Common myeloid progenitor, CD34-positive (primary cell): ENCODE results near the gene FBXL15.

Source experiments
- CTCF ChIA-PET: fragments of 350-600 bp; sonication (Branson Sonifier 250); formaldehyde crosslinking; loops from one replicate; lab custom pipeline; 2021; ENCODE audit warnings: antibody characterized with exemption; lab: Charles Lee
- POLR2A ChIA-PET: fragments of 350-600 bp; sonication (Branson Sonifier 250); formaldehyde crosslinking; loops from one replicate; lab custom pipeline; 2021; ENCODE audit warnings: antibody characterized with exemption; lab: Charles Lee
- DNase-seq, 3 donors: peaks; one replicate each; pipeline versions ENCODE4 v3.0.0 to v3.0.0-alpha.2; 2013
- H3K27ac ChIP-seq, 2 experiments: 1 replicate in 1 of 2; 2 replicates in 1 of 2; pipeline ENCODE4 v1.7.0; 2013; ENCODE audit warnings: inconsistent platforms in 2 of 2, low read length in 2 of 2, mild to moderate bottlenecking in 2 of 2, low read depth in 1 of 2, moderate library complexity in 1 of 2; ENCODE audit not compliant: severe bottlenecking in 2 of 2, insufficient read depth in 1 of 2, poor library complexity in 1 of 2
- H3K27me3 ChIP-seq, 5 experiments: replicated peaks in 2 of 5; 1 replicate in 3 of 5; 2 replicates in 2 of 5; pipeline versions ENCODE4 v1.6.1 to v1.7.0; 2013; ENCODE audit warnings: low read length in 4 of 5, mild to moderate bottlenecking in 2 of 5, moderate library complexity in 2 of 5, inconsistent platforms in 1 of 5; ENCODE audit not compliant: insufficient read depth in 5 of 5, control insufficient read depth in 4 of 5
- H3K36me3 ChIP-seq, 4 experiments: 1 replicate in 2 of 4; 2 replicates in 2 of 4; pipeline versions ENCODE4 v1.6.1 to v1.7.0; 2013; ENCODE audit warnings: low read length in 3 of 4, control low read depth in 1 of 4, mild to moderate bottlenecking in 1 of 4; ENCODE audit not compliant: control insufficient read depth in 4 of 4, insufficient read depth in 4 of 4
- H3K4me1 ChIP-seq, 4 experiments: 1 replicate in 3 of 4; 2 replicates in 1 of 4; pipeline versions ENCODE4 v1.6.1 to v1.7.1; 2013; ENCODE audit warnings: low read length in 3 of 4, mild to moderate bottlenecking in 3 of 4, control low read depth in 1 of 4, inconsistent platforms in 1 of 4, moderate library complexity in 1 of 4; ENCODE audit not compliant: control insufficient read depth in 4 of 4, insufficient read depth in 4 of 4; ENCODE audit errors: control extremely low read depth in 1 of 4
- H3K4me3 ChIP-seq, 7 experiments: 1 replicate in 4 of 7; 2 replicates in 3 of 7; pipeline versions ENCODE4 v1.5.1 to v1.7.0; 2013; ENCODE audit warnings: mild to moderate bottlenecking in 7 of 7, low read length in 6 of 7, moderate library complexity in 6 of 7, inconsistent platforms in 2 of 7, low read depth in 2 of 7, control low read depth in 1 of 7; ENCODE audit not compliant: insufficient read depth in 4 of 7, control insufficient read depth in 1 of 7; ENCODE audit errors: extremely low read depth in 1 of 7
- H3K9me3 ChIP-seq, 5 experiments: 1 replicate in 4 of 5; 2 replicates in 1 of 5; pipeline versions ENCODE4 v1.6.1 to v1.7.1; 2013; ENCODE audit warnings: low read length in 4 of 5, mild to moderate bottlenecking in 2 of 5, inconsistent platforms in 1 of 5, low read depth in 1 of 5, moderate library complexity in 1 of 5; ENCODE audit not compliant: control insufficient read depth in 4 of 5, insufficient read depth in 2 of 5; ENCODE audit errors: control extremely low read depth in 1 of 5
- WGBS: methylation state at CpG from one replicate; pipeline ENCODE4 v1.1.5; 2013; ENCODE audit not compliant: insufficient coverage; 5-methylcytosine and 5-hydroxymethylcytosine counted together

The FBXL15 gene

GRCh38 chr10:102431452-102432124, 11.0 kb downstream of the FBXL15 start:
- Histone ChIP-seq H3K4me3 (peak overlapping the region; percentile 56 to 98 (median 83)), H3K9me3 (no peaks in the 10 kb centered on the region), H3K27me3 (no peaks in the 10 kb centered on the region), H3K4me1 (peaks cover 14 to 44% (median 42%) of the 10 kb centered on the region in 4 experiments), H3K27ac (peak overlapping the region; percentile 64 to 84), H3K36me3 (peaks cover 0 to 3% (median 2%) of the 10 kb centered on the region in 4 experiments)
- ChIA-PET POLR2A (interaction anchor here (0.6 to 1.7 kb wide), 4 partner anchors 9 to 157 kb away, joined by 3 to 9 read pairs (median 4); partner anchors contain the start of genes FBXL15 and NFKB2), CTCF (interaction anchor here (0.7 to 8.3 kb wide), 6 partner anchors 8 to 213 kb away, joined by 3 to 71 read pairs (median 4); partner anchors contain the start of gene FBXL15)
- DNase-seq, result no peak
- WGBS, result 30% methylated on average over 3 of the region's 4 CpGs

GRCh38 chr10:102432162-102432950, 11.7 kb downstream of the FBXL15 start, which contains the start of gene CUEDC2:
TSS of gene CUEDC2 (minus strand) at chr10:102432574. CDS start at chr10:102425188, 7,386 bp downstream.
- ChIA-PET POLR2A (interaction anchor here (0.6 to 1.7 kb wide), 4 partner anchors 10 to 156 kb away, joined by 3 to 9 read pairs (median 4); partner anchors contain the start of genes FBXL15 and NFKB2), CTCF (interaction anchor here (0.7 to 8.3 kb wide), 8 partner anchors 8 to 213 kb away, joined by 3 to 71 read pairs (median 5); partner anchors contain the start of gene FBXL15)
- WGBS, result under 1% methylated on average over 28 of the region's 52 CpGs
- H3K4me1 ChIP-seq, result peaks cover 14 to 49% (median 48%) of the 10 kb centered on the region in 4 experiments
- no peaks in the 10 kb centered on the region for H3K9me3 ChIP-seq
- no peaks in the 10 kb centered on the region for H3K27me3 ChIP-seq
- DNase-seq, result peak; percentile 96 to 98 (median 98)
- H3K36me3 ChIP-seq, result peaks cover 0 to 3% (median 2%) of the 10 kb centered on the region in 4 experiments
- peak within 1 kb of the TSS; percentile 56 to 98 (median 83) for H3K4me3 ChIP-seq
- peak within 1 kb of the TSS; percentile 64 to 84 for H3K27ac ChIP-seq

- no peaks in the 10 kb centered on the region for H3K9me3 ChIP-seq
- CTCF ChIA-PET, result interaction anchor here (1.0 to 8.3 kb wide), 5 partner anchors 10 to 34 kb away, joined by 4 to 71 read pairs (median 6); partner anchors contain the start of genes C10orf95 and FBXL15
- no peaks in the 10 kb centered on the region for H3K27me3 ChIP-seq
- 16% methylated on average over 4 of the region's 5 CpGs for WGBS
- H3K4me1 ChIP-seq, result peaks cover 14 to 62% (median 59%) of the 10 kb centered on the region in 4 experiments
- peaks cover 0 to 10% (median 0%) of the 10 kb centered on the region in 4 experiments for H3K36me3 ChIP-seq
- POLR2A ChIA-PET, result interaction anchor here (0.6 to 1.2 kb wide), 2 partner anchors 16 to 60 kb away, joined by 3 to 4 read pairs; no protein-coding TSS in a partner anchor
- H3K4me3 ChIP-seq, result peak overlapping the region in 5 of 7 experiments; percentile 3 to 98 (median 64)
- peak overlapping the region in 1 of 2 experiments; percentile 85 for H3K27ac ChIP-seq
- DNase-seq, result peak in 2 of 3 donors; percentile 79 to 84
These were observed 13.0 kb downstream of the FBXL15 start for GRCh38 chr10:102433619-102434046.

- Histone ChIP-seq H3K36me3 (peaks cover 0 to 10% (median 0%) of the 10 kb centered on the region in 4 experiments), H3K4me3 (peak overlapping the region in 6 of 7 experiments; percentile 58 to 91 (median 68)), H3K9me3 (no peaks in the 10 kb centered on the region), H3K27me3 (no peaks in the 10 kb centered on the region), H3K4me1 (peaks cover 14 to 63% (median 59%) of the 10 kb centered on the region in 4 experiments), H3K27ac (peak overlapping the region in 1 of 2 experiments; percentile 85)
- peak in 2 of 3 donors; percentile 38 to 52 for DNase-seq
- ChIA-PET POLR2A (no interaction called here), CTCF (interaction anchor here (1.0 to 8.3 kb wide), 8 partner anchors 11 to 44 kb away, joined by 3 to 71 read pairs (median 4); partner anchors contain the start of genes C10orf95 and FBXL15)
- WGBS, result 23% methylated on average over 3 of the region's 9 CpGs
These were observed 13.9 kb downstream of the FBXL15 start for GRCh38 chr10:102434394-102435132.

GRCh38 chr10:102435133-102435497, 14.5 kb downstream of the FBXL15 start:
- Histone ChIP-seq H3K36me3 (peaks cover 0 to 10% (median 0%) of the 10 kb centered on the region in 4 experiments), H3K27me3 (no peaks in the 10 kb centered on the region), H3K27ac (peak overlapping the region; percentile 40 to 85), H3K9me3 (no peaks in the 10 kb centered on the region), H3K4me1 (peaks cover 14 to 63% (median 59%) of the 10 kb centered on the region in 4 experiments), H3K4me3 (peak overlapping the region in 6 of 7 experiments; percentile 58 to 91 (median 68))
- POLR2A ChIA-PET, result interaction anchor here (0.6 kb wide), 1 partner anchor 15 kb away, joined by 3 read pairs; no protein-coding TSS in a partner anchor
- no peak for DNase-seq
- CTCF ChIA-PET, result interaction anchor here (1.0 to 8.3 kb wide), 7 partner anchors 11 to 53 kb away, joined by 3 to 71 read pairs (median 3); partner anchors contain the start of genes C10orf95 and FBXL15
- WGBS, result 30% methylated on average over 3 of the region's 5 CpGs
